Measurements from ENCODE around the gene CPNE2. TPM values are rescaled to one million over a fixed set of nuclear protein-coding genes. Genes with fewer than 3 reads are reported as not detected.
"Not testable (repeated sequence)": the region's sequence is repeated elsewhere in the genome, so short reads cannot be mapped to it uniquely, and the experiment has no call there.

The CPNE2 gene
- total RNA-seq, 3 donors from 2014 or later, result 48.7 to 77.0 (median 52.5) TPM

DNA sequence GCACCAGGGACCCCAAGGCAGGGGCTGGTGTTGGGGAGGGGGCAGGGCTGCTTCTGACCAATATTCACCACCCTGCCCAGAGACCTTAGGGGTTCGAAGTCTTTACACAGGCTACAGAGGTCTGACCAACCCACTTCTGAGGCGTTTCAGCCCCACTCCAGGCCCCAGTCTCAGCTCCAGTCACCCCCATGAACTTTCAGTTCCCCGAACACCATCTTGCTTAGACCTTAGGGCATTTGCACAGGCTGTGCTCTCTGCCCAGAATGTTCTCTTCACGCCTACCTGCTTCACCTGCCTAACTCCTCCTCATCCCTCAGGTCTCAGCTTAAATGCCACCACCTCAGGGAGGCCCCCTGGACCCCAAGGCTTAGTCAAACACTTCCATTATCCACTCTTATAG is 25.8 kb upstream of the CPNE2 start:
- Histone ChIP-seq H3K4me3 (no peak overlapping the region), H3K4me1 (ENCODE audit: low read depth) (no peaks in the 10 kb centered on the region), H3K36me3 (ENCODE audit: low read depth) (peaks cover 4% of the 10 kb centered on the region), H3K9me3 (no peaks in the 10 kb centered on the region)
- intact Hi-C loops (cut with DNase I, micrococcal nuclease), result no loop called here
- TF ChIP-seq, protein P1, sequence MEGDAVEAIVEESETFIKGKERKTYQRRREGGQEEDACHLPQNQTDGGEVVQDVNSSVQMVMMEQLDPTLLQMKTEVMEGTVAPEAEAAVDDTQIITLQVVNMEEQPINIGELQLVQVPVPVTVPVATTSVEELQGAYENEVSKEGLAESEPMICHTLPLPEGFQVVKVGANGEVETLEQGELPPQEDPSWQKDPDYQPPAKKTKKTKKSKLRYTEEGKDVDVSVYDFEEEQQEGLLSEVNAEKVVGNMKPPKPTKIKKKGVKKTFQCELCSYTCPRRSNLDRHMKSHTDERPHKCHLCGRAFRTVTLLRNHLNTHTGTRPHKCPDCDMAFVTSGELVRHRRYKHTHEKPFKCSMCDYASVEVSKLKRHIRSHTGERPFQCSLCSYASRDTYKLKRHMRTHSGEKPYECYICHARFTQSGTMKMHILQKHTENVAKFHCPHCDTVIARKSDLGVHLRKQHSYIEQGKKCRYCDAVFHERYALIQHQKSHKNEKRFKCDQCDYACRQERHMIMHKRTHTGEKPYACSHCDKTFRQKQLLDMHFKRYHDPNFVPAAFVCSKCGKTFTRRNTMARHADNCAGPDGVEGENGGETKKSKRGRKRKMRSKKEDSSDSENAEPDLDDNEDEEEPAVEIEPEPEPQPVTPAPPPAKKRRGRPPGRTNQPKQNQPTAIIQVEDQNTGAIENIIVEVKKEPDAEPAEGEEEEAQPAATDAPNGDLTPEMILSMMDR (IDR thresholded peaks at IDR 0.05), result no peak
- ATAC-seq (no peak), DNase-seq (no peak)

DNA sequence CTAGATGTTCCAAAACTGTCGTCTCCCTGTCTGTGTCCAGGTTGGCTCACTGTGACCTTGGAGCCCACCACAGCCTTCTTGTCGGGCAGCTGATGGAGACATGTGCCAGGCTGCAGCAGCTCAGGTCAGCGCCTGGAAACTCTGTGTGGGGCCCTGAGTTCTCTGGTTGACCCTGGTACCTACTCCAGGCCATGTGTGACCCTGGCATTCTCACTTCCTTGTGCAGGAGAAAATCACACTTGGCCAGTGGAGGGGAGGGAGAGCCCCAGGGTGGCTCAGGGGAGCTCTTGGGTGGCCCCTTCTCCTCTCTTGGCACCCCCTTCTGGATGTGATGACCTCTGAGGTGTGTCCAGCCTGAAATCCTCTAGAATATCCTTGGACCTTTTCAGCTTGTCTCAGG is 25.0 kb upstream of the CPNE2 start:
- ATAC-seq (no peak), DNase-seq (no peak)
- intact Hi-C loops (cut with DNase I, micrococcal nuclease), result no loop called here
- no peaks in the 10 kb centered on the region for H3K4me1 ChIP-seq (ENCODE audit: low read depth)
- no peaks in the 10 kb centered on the region for H3K9me3 ChIP-seq
- TF ChIP-seq, protein P1 (IDR thresholded peaks at IDR 0.05), result no peak
- H3K4me3 ChIP-seq, result no peak overlapping the region
- H3K36me3 ChIP-seq (ENCODE audit: low read depth), result no peaks in the 10 kb centered on the region

DNA sequence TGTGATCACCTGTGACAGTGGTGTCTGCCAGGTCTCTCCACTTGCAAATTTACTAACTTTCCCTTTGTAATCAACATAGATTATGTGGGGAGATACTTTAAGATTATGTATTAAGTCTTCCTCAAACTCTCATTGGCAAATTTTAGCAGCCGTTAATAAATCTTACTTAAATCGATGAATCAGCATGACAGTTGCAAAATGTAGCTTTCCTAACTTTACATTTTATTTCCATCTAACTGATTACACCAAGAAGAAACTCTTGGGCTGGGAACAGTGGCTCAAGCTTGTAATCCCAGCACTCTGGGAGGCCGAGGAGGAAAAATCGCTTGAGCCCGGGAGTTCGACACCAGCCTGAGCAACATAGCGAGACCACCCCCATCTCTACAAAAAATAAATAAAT is 23.3 kb upstream of the CPNE2 start:
- intact Hi-C loops (cut with DNase I, micrococcal nuclease), result no loop called here
- Histone ChIP-seq H3K36me3 (ENCODE audit: low read depth) (no peaks in the 10 kb centered on the region), H3K4me3 (no peak overlapping the region), H3K9me3 (no peaks in the 10 kb centered on the region), H3K4me1 (ENCODE audit: low read depth) (no peaks in the 10 kb centered on the region)
- DNase-seq (no peak), ATAC-seq (no peak)
- TF ChIP-seq, protein P1 (IDR thresholded peaks at IDR 0.05), result no peak

DNA sequence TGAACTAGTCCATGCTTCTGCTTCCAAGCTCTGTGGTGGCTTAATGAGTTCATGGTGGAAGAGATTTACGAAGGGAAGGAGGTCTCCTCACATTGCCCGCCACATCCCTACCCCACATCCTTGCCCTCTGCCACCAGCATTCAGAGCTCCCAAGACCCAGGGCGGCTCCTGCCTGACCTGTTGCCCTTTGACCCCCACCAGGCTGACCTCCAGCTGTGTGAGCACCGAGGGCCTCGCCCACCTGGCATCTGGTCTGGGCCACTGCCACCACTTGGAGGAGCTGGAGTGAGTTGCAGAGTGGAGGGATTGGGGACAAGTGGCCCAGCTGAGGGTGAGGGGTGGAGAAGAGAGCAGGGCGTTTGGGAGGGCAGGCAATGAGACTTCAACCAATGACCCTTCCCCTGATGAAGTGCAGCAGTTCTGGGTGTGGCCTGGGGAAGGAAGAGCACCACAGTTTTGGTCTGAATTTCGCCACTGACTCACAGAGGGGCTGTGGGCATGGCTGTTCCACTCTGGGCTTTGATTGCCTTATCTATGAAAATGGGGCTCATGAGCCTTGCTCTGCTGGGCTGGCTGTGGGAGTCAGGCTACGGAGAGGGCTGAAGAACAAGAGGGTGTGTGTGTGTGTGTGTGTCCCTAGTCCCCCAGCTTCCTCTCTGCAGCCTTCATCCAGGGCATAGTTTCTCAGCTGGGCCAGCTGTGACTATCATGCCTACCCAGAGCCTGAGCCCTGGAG is 22.6 kb upstream of the CPNE2 start:
- no peaks in the 10 kb centered on the region for H3K4me1 ChIP-seq (ENCODE audit: low read depth)
- intact Hi-C loops (cut with DNase I, micrococcal nuclease), result no loop called here
- no peak overlapping the region for H3K4me3 ChIP-seq
- ATAC-seq (no peak), DNase-seq (no peak)
- no peaks in the 10 kb centered on the region for H3K36me3 ChIP-seq (ENCODE audit: low read depth)
- TF ChIP-seq, protein P1 (IDR thresholded peaks at IDR 0.05), result no peak
- no peaks in the 10 kb centered on the region for H3K9me3 ChIP-seq

DNA sequence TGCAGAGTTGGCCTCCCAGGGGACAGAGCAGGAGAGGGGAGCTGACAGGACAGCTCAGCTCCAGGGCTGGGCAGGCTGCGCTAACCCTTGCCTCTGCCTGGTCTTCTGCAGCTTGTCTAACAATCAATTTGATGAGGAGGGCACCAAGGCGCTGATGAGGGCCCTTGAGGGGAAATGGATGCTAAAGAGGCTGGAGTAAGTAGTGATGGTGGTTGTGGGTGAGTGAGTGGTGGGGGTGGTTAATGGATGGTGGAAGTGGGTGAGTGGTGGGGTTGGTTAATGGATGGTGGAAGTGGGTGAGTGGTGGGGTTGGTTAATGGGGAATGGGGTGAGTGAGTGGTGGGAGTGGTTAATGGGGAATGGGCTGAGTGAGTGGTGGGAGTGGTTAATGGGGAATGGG is 22.0 kb upstream of the CPNE2 start:
- H3K36me3 ChIP-seq (ENCODE audit: low read depth), result no peaks in the 10 kb centered on the region

DNA sequence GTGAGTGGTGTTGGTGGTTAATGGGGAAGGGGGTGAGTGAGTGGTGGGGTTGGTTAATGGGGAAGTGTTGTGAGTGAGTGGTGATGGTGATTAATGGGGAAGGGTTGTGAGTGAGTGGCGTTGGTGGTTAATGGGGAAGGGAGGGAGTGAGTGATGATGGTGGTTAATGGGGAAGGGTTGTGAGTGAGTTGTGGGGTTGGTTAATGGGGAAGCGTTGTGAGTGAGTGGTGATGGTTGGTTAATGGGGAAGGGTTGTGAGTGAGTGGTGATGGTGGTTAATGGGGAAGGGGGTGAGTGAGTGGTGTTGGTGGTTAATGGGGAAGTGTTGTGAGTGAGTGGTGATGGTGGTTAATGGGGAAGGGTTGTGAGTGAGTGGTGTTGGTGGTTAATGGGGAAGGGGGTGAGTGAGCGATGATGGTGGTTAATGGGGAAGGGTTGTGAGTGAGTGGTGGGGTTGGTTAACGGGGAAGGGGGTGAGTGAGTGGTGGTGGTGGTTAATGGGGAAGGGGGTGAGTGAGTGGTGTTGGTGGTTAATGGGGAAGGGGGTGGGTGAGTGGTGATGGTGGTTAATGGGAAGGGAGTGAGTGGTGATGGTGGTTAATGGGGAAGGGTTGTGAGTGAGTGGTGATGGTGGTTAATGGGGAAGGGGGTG is 21.2 kb upstream of the CPNE2 start:
- H3K9me3 ChIP-seq; H3K4me1 ChIP-seq (ENCODE audit: low read depth); H3K36me3 ChIP-seq (ENCODE audit: low read depth); intact Hi-C loops (cut with DNase I, micrococcal nuclease); H3K4me3 ChIP-seq; DNase-seq; ATAC-seq: not testable (repeated sequence)

More for the DNA sequence above, 22.0 kb upstream of the CPNE2 start:
- intact Hi-C loops (cut with DNase I, micrococcal nuclease), result no loop called here
- DNase-seq, result no peak
- Histone ChIP-seq H3K4me1 (ENCODE audit: low read depth) (no peaks in the 10 kb centered on the region), H3K9me3 (no peaks in the 10 kb centered on the region), H3K4me3 (no peak overlapping the region)
- TF ChIP-seq, protein P1 (IDR thresholded peaks at IDR 0.05), result no peak
- no peak for ATAC-seq
